Heart left ventricle (tissue), 13 donors: ENCODE measurements around the gene MYL11.

Experiments used
- CTCF ChIP-seq, 12 donors: fragments of 200-600 bp; sonication (generic) in 4 of 12; IDR thresholded peaks; one replicate each; pipeline versions ENCODE4 v1.5.0 to v1.8.0; 2018 to 2022; ENCODE audit warnings: antibody characterized with exemption in 12 of 12, mild to moderate bottlenecking in 5 of 12
- POLR2A ChIP-seq, 2 donors: fragments of 450-650 bp; IDR thresholded peaks; one replicate each; pipeline ENCODE4 v1.6.1; 2017; ENCODE audit warnings: antibody characterized with exemption in 2 of 2, mild to moderate bottlenecking in 2 of 2, moderate library complexity in 2 of 2
- donor health status: ischemic (EF 13 %, LVEDD 7.1; RV severe dilation, severe dysfunction).
- donor health status: DM: no; HTN: yes; CAD: no.
- donor health status: DM: no; HTN: no; CAD: no.
- donor health status: ischemic (EF 25% LVEDD 6.9; RV normal size, moderate dysfunction).
- donor health status: ischemic (EF 25% LVEDD 5.7; RV mildly dilated, moderate dysfunction).
- donor health status: ischemic (EF 35%, LVEDD 5.7; RV mildly dilated, moderate dysfunction).
- donor health status: nonischemic (EF 11% LVEDD 7.7; RV severe dilation, severe dysfunction).
- donor health status: DM: yes; HTN: yes; CAD: no.
- donor health status: PGD.
- donor health status: ischemic (EF 29% LVEDD 5.4; RV normal size, mild dysfunction).
- donor health status: nonischemic (EF 23%, LVEDD 6.1; RV moderate dilation, normal function).

DNA sequence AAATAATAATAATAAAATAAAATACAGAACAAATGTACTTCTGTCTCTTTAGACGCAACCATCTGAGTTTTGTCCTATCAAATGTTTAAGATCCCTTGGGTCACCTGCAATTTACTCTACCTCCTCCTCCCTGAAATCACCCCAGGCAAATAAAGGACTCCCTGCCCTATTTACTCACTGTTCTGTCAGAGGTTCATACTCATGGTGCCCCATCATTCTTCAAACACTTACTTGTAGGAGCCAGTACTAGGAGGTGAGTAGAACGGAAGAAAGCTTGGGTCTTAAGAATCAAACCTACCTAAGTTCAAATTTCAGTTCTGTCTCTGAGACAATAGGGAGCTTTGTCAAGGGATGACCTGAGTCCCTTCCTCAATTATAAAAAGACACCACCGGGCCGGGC is 8.1 kb upstream of the MYL11 start:
- TF ChIP-seq CTCF (IDR thresholded peaks at IDR 0.05), result no peak
- TF ChIP-seq POLR2A (IDR thresholded peaks at IDR 0.05), result no peak
